ENCODE measurements around the gene IFFO2. TPM values are rescaled to one million over a fixed set of nuclear protein-coding genes. Genes with fewer than 3 reads are reported as not detected.

IFFO2 gene
- total RNA-seq, 1 experiment from 2014 or later, result 4.7 TPM

Other genes with a start within 250 kb of the IFFO2 start
- not detected in 2 replicates for gene TAS1R2, start 97.0 kb downstream of the IFFO2 start, total RNA-seq (2014; rRNA removed)
- 9.9 and 12.4 TPM in 2 replicates for gene ALDH4A1, start 54.1 kb downstream of the IFFO2 start, total RNA-seq (2014; rRNA removed)

Data from LHCN-M2 (cell line).